DND-41 (cell line): ENCODE results near the gene LARP1B.

Source experiments
- CTCF ChIP-seq: IDR thresholded peaks from 2 replicates; pipeline ENCODE4 v1.5.1; 2012; ENCODE audit warnings: borderline replicate concordance, low read length, moderate library complexity, mild to moderate bottlenecking; ENCODE audit not compliant: poor library complexity, severe bottlenecking; ENCODE audit errors: extremely low read depth
- EZH2 ChIP-seq: IDR thresholded peaks from 3 replicates; pipeline ENCODE4 v1.6.1; 2012; ENCODE audit warnings: borderline replicate concordance, low read depth, mild to moderate bottlenecking, moderate library complexity, low read length, inconsistent platforms; ENCODE audit not compliant: severe bottlenecking

- TF ChIP-seq CTCF = no peak
- no peak for TF ChIP-seq EZH2
Observed at GRCh38 chr4:128162434-128162833, 101.3 kb downstream of the LARP1B start.
